GM21737 (cell line): ENCODE data around the gene ADIPOQ.
"Not testable (repeated sequence)": the region's sequence is repeated elsewhere in the genome, so short reads cannot be mapped to it uniquely, and the experiment has no call there.

Experiments used
- ATAC-seq: cut with Tn5 transposase; IDR thresholded peaks from one replicate; pipeline ENCODE4 v1.9.1; 2021; ENCODE audit warnings: mild to moderate bottlenecking, moderate library complexity; ENCODE audit not compliant: unreplicated experiment

The ADIPOQ gene

GRCh38 chr3:186870421-186871201 is 28.1 kb downstream of the ADIPOQ start:
- no peak for ATAC-seq

GRCh38 chr3:186871403-186871924 is 29.0 kb downstream of the ADIPOQ start:
- ATAC-seq, result no peak

GRCh38 chr3:186873796-186874195 is 31.3 kb downstream of the ADIPOQ start:
- not testable (repeated sequence) for ATAC-seq

GRCh38 chr3:186874216-186874615 is 31.7 kb downstream of the ADIPOQ start:
- not testable (repeated sequence) for ATAC-seq

- ATAC-seq, result not testable (repeated sequence)
These were observed 32.3 kb downstream of the ADIPOQ start for GRCh38 chr3:186874841-186875240.

- ATAC-seq, result no peak
These were observed 33.2 kb downstream of the ADIPOQ start for GRCh38 chr3:186875708-186876107.

GRCh38 chr3:186879781-186880180 is 37.3 kb downstream of the ADIPOQ start:
- no peak for ATAC-seq

GRCh38 chr3:186880406-186880805 is 37.9 kb downstream of the ADIPOQ start:
- no peak for ATAC-seq

GRCh38 chr3:186882150-186882524 is 39.6 kb downstream of the ADIPOQ start:
- no peak for ATAC-seq

- ATAC-seq, result no peak
These were observed 40.6 kb downstream of the ADIPOQ start for GRCh38 chr3:186882881-186883685.

GRCh38 chr3:186883686-186884058 is 41.2 kb downstream of the ADIPOQ start:
- ATAC-seq, result no peak

GRCh38 chr3:186884868-186885267 is 42.4 kb downstream of the ADIPOQ start:
- not testable (repeated sequence) for ATAC-seq

- ATAC-seq, result no peak
These were observed 43.9 kb downstream of the ADIPOQ start for GRCh38 chr3:186886202-186886981.

- ATAC-seq, result not testable (repeated sequence)
These were observed 45.0 kb downstream of the ADIPOQ start for GRCh38 chr3:186887507-186887938.

- ATAC-seq, result no peak
These were observed 46.1 kb downstream of the ADIPOQ start for GRCh38 chr3:186888569-186888968.

- not testable (repeated sequence) for ATAC-seq
These were observed 47.2 kb downstream of the ADIPOQ start for GRCh38 chr3:186889698-186890097.

- ATAC-seq, result no peak
These were observed 48.4 kb downstream of the ADIPOQ start for GRCh38 chr3:186890911-186891310.

GRCh38 chr3:186893071-186893470 is 50.6 kb downstream of the ADIPOQ start:
- not testable (repeated sequence) for ATAC-seq

GRCh38 chr3:186895406-186895805 is 52.9 kb downstream of the ADIPOQ start:
- no peak for ATAC-seq

- no peak for ATAC-seq
These were observed 53.5 kb downstream of the ADIPOQ start for GRCh38 chr3:186896006-186896405.

GRCh38 chr3:186896875-186897274 is 54.4 kb downstream of the ADIPOQ start:
- no peak for ATAC-seq
